H1 (cell line): Measurements from ENCODE around the gene KIF26B. TPM values are rescaled to one million over a fixed set of nuclear protein-coding genes. Genes with fewer than 3 reads are reported as not detected.

Experiments
- CTCF ChIA-PET: fragments of 300-600 bp; sonication (Branson Sonifier 250); formaldehyde crosslinking; loops from one replicate; lab custom pipeline; 2021; ENCODE audit not compliant: partially characterized antibody; lab: Charles Lee
- POLR2A ChIA-PET: fragments of 300-600 bp; sonication (Branson Sonifier 250); formaldehyde crosslinking; loops from one replicate; lab custom pipeline; 2021; ENCODE audit warnings: inconsistent platforms; ENCODE audit not compliant: partially characterized antibody; lab: Charles Lee
- DNase-seq, 2 experiments: peaks; one replicate each; pipeline versions ENCODE4 v3.0.0 to v3.0.0-alpha.2; 2010 to 2022; ENCODE audit warnings: low spot score in 2 of 2, low read depth in 1 of 2, mixed read lengths in 1 of 2
- FAIRE-seq: peaks from 2 replicates; lab custom pipeline; 2011; peaks lifted over from hg19 to GRCh38; lab: Jason Lieb, UNC
- H2AFZ ChIP-seq: 2 replicates; pipeline ENCODE4 v1.8.1; 2012; ENCODE audit warnings: low read length, inconsistent platforms
- H2AK5ac ChIP-seq: 2 replicates; pipeline ENCODE4 v1.6.1; 2013; ENCODE audit warnings: low read depth, low read length
- H2BK120ac ChIP-seq: replicated peaks from 2 replicates; pipeline ENCODE3; 2013; ENCODE audit warnings: low read depth, low read length, inconsistent platforms
- H2BK12ac ChIP-seq: 2 replicates; pipeline ENCODE4 v1.6.1; 2013; ENCODE audit warnings: low read depth, low read length
- H2BK15ac ChIP-seq: 2 replicates; pipeline ENCODE4 v1.6.1; 2013; ENCODE audit warnings: low read length
- H2BK20ac ChIP-seq: 2 replicates; pipeline ENCODE4 v1.6.1; 2013; ENCODE audit warnings: low read length
- H2BK5ac ChIP-seq: 2 replicates; pipeline ENCODE4 v1.6.1; 2013; ENCODE audit warnings: low read depth, low read length
- H3K14ac ChIP-seq: 2 replicates; pipeline ENCODE4 v1.6.1; 2013; ENCODE audit warnings: inconsistent platforms; ENCODE audit not compliant: insufficient read length
- H3K18ac ChIP-seq: 2 replicates; pipeline ENCODE4 v1.6.1; 2013; ENCODE audit warnings: low read length; ENCODE audit errors: extremely low read depth
- H3K23ac ChIP-seq: 2 replicates; pipeline ENCODE4 v1.6.1; 2013; ENCODE audit warnings: inconsistent platforms; ENCODE audit not compliant: insufficient read length
- H3K23me2 ChIP-seq: 2 replicates; pipeline ENCODE4 v1.6.1; 2013; ENCODE audit warnings: low read depth, low read length
- H3K27ac ChIP-seq: 2 replicates; pipeline ENCODE4 v1.6.1; 2011; ENCODE audit warnings: low read depth, low read length, inconsistent platforms
- H3K27me3 ChIP-seq, 4 experiments: replicated peaks in 1 of 4; 1 replicate in 1 of 4; 2 replicates in 3 of 4; pipeline versions ENCODE4 v1.6.1 to v1.8.1; 2011 to 2013; ENCODE audit warnings: low read length in 3 of 4, mild to moderate bottlenecking in 3 of 4, inconsistent platforms in 2 of 4, mixed read lengths in 2 of 4, moderate library complexity in 1 of 4; ENCODE audit not compliant: control insufficient read depth in 3 of 4, insufficient read depth in 3 of 4; ENCODE audit errors: extremely low read depth in 1 of 4
- H3K36me3 ChIP-seq, 4 experiments: 2 replicates each; pipeline versions ENCODE4 v1.6.1 to v1.8.1; 2011 to 2013; ENCODE audit warnings: mild to moderate bottlenecking in 4 of 4, low read length in 3 of 4, moderate library complexity in 2 of 4, control low read depth in 1 of 4, inconsistent platforms in 1 of 4; ENCODE audit not compliant: insufficient read depth in 4 of 4, control insufficient read depth in 2 of 4
- H3K4ac ChIP-seq: replicated peaks from 2 replicates; pipeline ENCODE3; 2013; ENCODE audit warnings: low read length, low read depth, mixed read lengths, inconsistent platforms; ENCODE audit not compliant: insufficient read length
- H3K4me1 ChIP-seq, 4 experiments: replicated peaks in 1 of 4; 1 replicate in 1 of 4; 2 replicates in 3 of 4; pipeline versions ENCODE4 v1.6.1 to v1.8.1; 2011 to 2013; ENCODE audit warnings: low read length in 3 of 4, inconsistent platforms in 2 of 4, mixed read lengths in 1 of 4; ENCODE audit not compliant: insufficient read depth in 4 of 4, control insufficient read depth in 3 of 4
- H3K4me2 ChIP-seq, 2 experiments: 2 replicates each; pipeline versions ENCODE4 v1.6.1 to v1.8.1; 2011 to 2013; ENCODE audit warnings: low read depth in 2 of 2, low read length in 2 of 2, control low read depth in 1 of 2, inconsistent platforms in 1 of 2, mild to moderate bottlenecking in 1 of 2; ENCODE audit not compliant: insufficient read depth in 1 of 2
- H3K4me3 ChIP-seq, 4 experiments: fragments of 200-600, 300-600 bp in 1 of 4; sonication (generic), shearing (Covaris generic), sonication (Bioruptor Twin) in 1 of 4; 2 replicates each; pipeline versions ENCODE4 v1.5.1 to v1.8.1; 2011 to 2016; ENCODE audit warnings: low read length in 4 of 4, low read depth in 3 of 4, control low read depth in 2 of 4, inconsistent platforms in 2 of 4, mild to moderate bottlenecking in 2 of 4, mixed read lengths in 1 of 4, moderate library complexity in 1 of 4; ENCODE audit not compliant: insufficient read depth in 2 of 4; ENCODE audit errors: extremely low read depth in 1 of 4
- H3K56ac ChIP-seq: replicated peaks from 2 replicates; pipeline ENCODE3; 2013; ENCODE audit warnings: low read depth, mild to moderate bottlenecking, mixed read lengths, low read length, inconsistent platforms; ENCODE audit not compliant: insufficient read length
- H3K79me1 ChIP-seq: 2 replicates; pipeline ENCODE4 v1.6.1; 2013; ENCODE audit warnings: low read depth, low read length, control low read depth
- H3K79me2 ChIP-seq, 2 experiments: 2 replicates each; pipeline versions ENCODE4 v1.6.1 to v1.8.1; 2012 to 2013; ENCODE audit warnings: low read length in 2 of 2, mild to moderate bottlenecking in 2 of 2, inconsistent platforms in 1 of 2; ENCODE audit not compliant: insufficient read depth in 2 of 2, control insufficient read depth in 1 of 2
- H3K9ac ChIP-seq, 4 experiments: replicated peaks in 1 of 4; 1 replicate in 1 of 4; 2 replicates in 3 of 4; pipeline versions ENCODE4 v1.6.1 to v1.8.1; 2011 to 2013; ENCODE audit warnings: low read depth in 3 of 4, low read length in 3 of 4, control low read depth in 2 of 4, mild to moderate bottlenecking in 2 of 4, moderate library complexity in 2 of 4, inconsistent platforms in 1 of 4; ENCODE audit errors: extremely low read depth in 1 of 4
- H3K9me3 ChIP-seq, 2 experiments: 2 replicates each; pipeline versions ENCODE4 v1.6.1 to v1.8.1; 2012 to 2013; ENCODE audit warnings: mild to moderate bottlenecking in 2 of 2, moderate library complexity in 2 of 2, control low read depth in 1 of 2, inconsistent platforms in 1 of 2, low read depth in 1 of 2, low read length in 1 of 2, mixed read lengths in 1 of 2; ENCODE audit not compliant: insufficient read depth in 2 of 2
- H4K20me1 ChIP-seq, 2 experiments: replicated peaks in 1 of 2; 2 replicates each; pipeline versions ENCODE3 to v1.8.1; 2011 to 2013; ENCODE audit warnings: inconsistent platforms in 2 of 2, low read length in 2 of 2, mild to moderate bottlenecking in 1 of 2; ENCODE audit not compliant: insufficient read depth in 2 of 2, control insufficient read depth in 1 of 2
- H4K5ac ChIP-seq: 2 replicates; pipeline ENCODE4 v1.6.1; 2013; ENCODE audit warnings: low read length, low read depth, mixed read lengths, inconsistent platforms; ENCODE audit not compliant: insufficient read length
- H4K8ac ChIP-seq: 2 replicates; pipeline ENCODE4 v1.8.0; 2013; ENCODE audit warnings: mild to moderate bottlenecking, moderate library complexity, low read length, inconsistent platforms; ENCODE audit not compliant: insufficient read depth; ENCODE audit errors: extremely low read depth
- H4K91ac ChIP-seq: replicated peaks from 2 replicates; pipeline ENCODE3; 2013; ENCODE audit warnings: low read length, mixed read lengths, inconsistent platforms; ENCODE audit not compliant: insufficient read length
- CTBP2 ChIP-seq: IDR thresholded peaks from 2 replicates; pipeline ENCODE4 v1.7.0; 2011; ENCODE audit warnings: borderline replicate concordance, mild to moderate bottlenecking, moderate library complexity, mixed read lengths, low read length; ENCODE audit not compliant: insufficient read depth, insufficient read length
- EGR1 ChIP-seq: IDR thresholded peaks from 2 replicates; pipeline ENCODE4 v1.6.1; 2011; ENCODE audit warnings: low read depth, low read length, borderline replicate concordance
- GABPA ChIP-seq: IDR thresholded peaks from 2 replicates; pipeline ENCODE4 v1.6.1; 2011; ENCODE audit warnings: mild to moderate bottlenecking, low read length, moderate library complexity, borderline replicate concordance; ENCODE audit not compliant: insufficient read depth
- MAX ChIP-seq: IDR thresholded peaks from 2 replicates; pipeline ENCODE4 v1.6.1; 2012; ENCODE audit warnings: inconsistent platforms
- RXRA ChIP-seq: IDR thresholded peaks from 2 replicates; pipeline ENCODE4 v1.6.1; 2011; ENCODE audit warnings: low read depth, mild to moderate bottlenecking, low read length, moderate library complexity; ENCODE audit not compliant: insufficient read depth
- SUZ12 ChIP-seq: fragments of 200-600 bp; sonication (generic); IDR thresholded peaks from 2 replicates; pipeline ENCODE4 v1.6.1; 2012; ENCODE audit warnings: mild to moderate bottlenecking, inconsistent platforms, low read length, moderate library complexity, mixed read lengths
- WGBS, 2 experiments: shearing (Covaris generic) in 1 of 2; methylation state at CpG; one replicate each; pipeline versions ENCODE4 v1.1.6 to v1.1.7; 2013 to 2015; ENCODE audit warnings: low lambda C conversion rate in 2 of 2, mixed read lengths in 2 of 2, inconsistent platforms in 1 of 2, low coverage in 1 of 2, missing lambda C conversion rate in 1 of 2; ENCODE audit not compliant: insufficient replicate concordance in 2 of 2, insufficient coverage in 1 of 2, insufficient read length in 1 of 2; ENCODE audit errors: extremely low coverage in 1 of 2, missing lambda C conversion rate in 1 of 2; 5-methylcytosine and 5-hydroxymethylcytosine counted together
- polyA plus RNA-seq, 7 experiments: library from polyadenylated mRNA; depleted of rRNA in 3 of 7; stranded (reverse) in 5 of 7; unstranded in 2 of 7; fragments of >200 nt in 5 of 7; fragments of 200-250 nt in 2 of 7; gene quantifications; 1 replicate in 5 of 7; 2 replicates in 1 of 7; 4 replicates in 1 of 7; pipeline versions ENCODE4 v1.2.1 to v1.2.3, GENCODE V29; 2011 to 2013; ENCODE audit warnings: missing spikeins in 2 of 7, mixed read lengths in 2 of 7
- total RNA-seq: library from RNA; stranded (reverse); fragmentation: NEBNext Ultra II Directional; extraction: Animal tissue kit (Norgen Biotek cat#: 25700); gene quantifications from 2 replicates; pipeline ENCODE4 v1.2.1, GENCODE V29; 2021

KIF26B gene
- total and polyA plus RNA-seq, 2 of the 8 experiments (the other 6 are each of a cell fraction or from before 2014, with no cell fraction given): 0.06 to 0.28 TPM

- POLR2A ChIA-PET: no interaction called here
- H2AFZ ChIP-seq: no peak overlapping the region
Observed at GRCh38 chr1:245538671-245539070, 383.9 kb downstream of the KIF26B start.

More at GRCh38 chr1:245538671-245539070, 383.9 kb downstream of the KIF26B start:
- Histone ChIP-seq H2BK12ac (no peak overlapping the region), H2BK5ac (no peak overlapping the region), H2BK15ac (no peak overlapping the region), H3K36me3 (no peaks in the 10 kb centered on the region), H4K5ac (no peak overlapping the region), H3K4me2 (no peak overlapping the region), H3K4me3 (no peak overlapping the region), H4K20me1 (no peaks in the 10 kb centered on the region), H3K23ac (no peak overlapping the region), H2BK20ac (no peak overlapping the region), H3K9me3 (no peaks in the 10 kb centered on the region), H3K18ac (no peak overlapping the region), H3K27ac (no peak overlapping the region), H2BK120ac (no peak overlapping the region), H3K4me1 (no peaks in the 10 kb centered on the region), H3K27me3 (no peaks in the 10 kb centered on the region), H3K56ac (no peak overlapping the region), H3K14ac (no peak overlapping the region), H3K9ac (no peak overlapping the region), H2AK5ac (no peak overlapping the region), H4K8ac (no peak overlapping the region), H3K79me2 (no peaks in the 10 kb centered on the region), H3K79me1 (no peaks in the 10 kb centered on the region), H3K23me2 (no peaks in the 10 kb centered on the region), H3K4ac (no peak overlapping the region), H4K91ac (no peak overlapping the region)
- TF ChIP-seq EGR1 (no peak), SUZ12 (no peak), MAX (no peak), GABPA (no peak), CTBP2 (no peak), RXRA (no peak)
- CTCF ChIA-PET: interaction anchor here (1.2 kb wide), 1 partner anchor 27 kb away, joined by 3 read pairs; no protein-coding TSS in a partner anchor
- 91% methylated on average over 3 of the region's 3 CpGs; no CpG with 5 or more reads in 1 of the 2 experiments for WGBS, 2 experiments
- FAIRE-seq: no peak
- no peak for DNase-seq
